B cell (primary cell): ENCODE results near the gene AFF2. TPM values are rescaled to one million over a fixed set of nuclear protein-coding genes. Genes with fewer than 3 reads are reported as not detected.

Experiments
- ATAC-seq: fragments of 200-7000 bp; cut with Tn5 transposase; one replicate; pipeline ENCODE4 v1.10.0; 2021; ENCODE audit warnings: low read depth, mild to moderate bottlenecking, moderate number of reproducible peaks, moderate library complexity
- CTCF ChIA-PET: fragments of 350-600 bp; sonication (Branson Sonifier 250); formaldehyde crosslinking; loops from one replicate; lab custom pipeline; 2021; ENCODE audit warnings: antibody characterized with exemption, inconsistent platforms; lab: Charles Lee
- POLR2A ChIA-PET: fragments of 350-600 bp; sonication (Branson Sonifier 250); formaldehyde crosslinking; loops from one replicate; lab custom pipeline; 2021; ENCODE audit warnings: antibody characterized with exemption; lab: Charles Lee
- DNase-seq: peaks from one replicate; pipeline ENCODE4 v3.0.0; 2013
- H2AFZ ChIP-seq: 2 replicates; pipeline ENCODE4 v1.6.1; 2012; ENCODE audit warnings: mild to moderate bottlenecking, low read depth, low read length; ENCODE audit not compliant: insufficient read depth, poor library complexity, severe bottlenecking
- H3K27ac ChIP-seq, 2 donors: 1 replicate in 1 of 2; 2 replicates in 1 of 2; pipeline ENCODE4 v1.5.1; 2012 to 2013; ENCODE audit warnings: low read length in 2 of 2, mild to moderate bottlenecking in 2 of 2, moderate library complexity in 1 of 2
- H3K27me3 ChIP-seq, 4 experiments: fragments of 200-600 bp in 1 of 4; sonication (generic) in 1 of 4; replicated peaks in 1 of 4; 1 replicate in 2 of 4; 2 replicates in 2 of 4; pipeline versions ENCODE4 v1.6.1 to v1.7.0; 2013 to 2016; ENCODE audit warnings: low read length in 3 of 4, mild to moderate bottlenecking in 2 of 4, mixed read lengths in 1 of 4, moderate library complexity in 1 of 4; ENCODE audit not compliant: insufficient read depth in 4 of 4, control insufficient read depth in 3 of 4; ENCODE audit errors: control extremely low read depth in 1 of 4
- H3K36me3 ChIP-seq, 2 experiments: replicated peaks in 1 of 2; 1 replicate in 1 of 2; 2 replicates in 1 of 2; pipeline versions ENCODE4 v1.6.1 to v1.7.1; 2013; ENCODE audit warnings: low read length in 1 of 2; ENCODE audit not compliant: insufficient read depth in 2 of 2, control insufficient read depth in 1 of 2; ENCODE audit errors: control extremely low read depth in 1 of 2, extremely low read depth in 1 of 2
- H3K4me1 ChIP-seq, 2 donors: fragments of 200-600 bp in 1 of 2; sonication (generic) in 1 of 2; 1 replicate in 1 of 2; 2 replicates in 1 of 2; pipeline versions ENCODE4 v1.5.1 to v1.6.1; 2013 to 2017; ENCODE audit warnings: low read length in 2 of 2; ENCODE audit not compliant: control insufficient read depth in 2 of 2, insufficient read depth in 2 of 2
- H3K4me2 ChIP-seq: replicated peaks from 2 replicates; pipeline ENCODE3; 2012; ENCODE audit warnings: mild to moderate bottlenecking, low read depth, low read length; ENCODE audit not compliant: poor library complexity, severe bottlenecking
- H3K4me3 ChIP-seq, 5 experiments: fragments of 200-600 bp in 1 of 5; sonication (generic) in 1 of 5; 1 replicate in 3 of 5; 2 replicates in 2 of 5; pipeline versions ENCODE4 v1.5.1 to v1.7.0; 2011 to 2016; ENCODE audit warnings: low read length in 4 of 5, mild to moderate bottlenecking in 4 of 5, low read depth in 2 of 5, control low read depth in 1 of 5, moderate library complexity in 1 of 5; ENCODE audit not compliant: insufficient read depth in 1 of 5; ENCODE audit errors: control extremely low read depth in 1 of 5, extremely low read depth in 1 of 5
- H3K79me2 ChIP-seq: fragments of 200-600 bp; sonication (generic); one replicate; pipeline ENCODE4 v1.6.0; 2016; ENCODE audit warnings: low read length; ENCODE audit not compliant: control insufficient read depth, insufficient read depth
- H3K9ac ChIP-seq: fragments of 200-600 bp; sonication (generic); 2 replicates; pipeline ENCODE4 v1.6.1; 2017; ENCODE audit warnings: mild to moderate bottlenecking, low read length, moderate library complexity
- H3K9me3 ChIP-seq, 3 donors: one replicate each; pipeline versions ENCODE4 v1.6.1 to v1.7.1; 2013; ENCODE audit warnings: low read length in 2 of 3; ENCODE audit not compliant: control insufficient read depth in 2 of 3, insufficient read depth in 1 of 3; ENCODE audit errors: control extremely low read depth in 1 of 3
- H4K20me1 ChIP-seq: 2 replicates; pipeline ENCODE4 v1.6.0; 2012; ENCODE audit warnings: mild to moderate bottlenecking, low read length; ENCODE audit not compliant: insufficient read depth, control insufficient read depth, poor library complexity, severe bottlenecking
- H3K27ac Mint-ChIP-seq: one replicate; pipeline ENCODE4 v1.8.0; 2021; ENCODE audit warnings: mixed read lengths
- H3K27me3 Mint-ChIP-seq: one replicate; pipeline ENCODE4 v1.8.0; 2021; ENCODE audit warnings: mixed read lengths
- H3K4me1 Mint-ChIP-seq: one replicate; pipeline ENCODE4 v1.8.0; 2021; ENCODE audit warnings: mixed read lengths
- H3K4me3 Mint-ChIP-seq: one replicate; pipeline ENCODE4 v1.8.0; 2021; ENCODE audit warnings: mixed read lengths
- H3K9me3 Mint-ChIP-seq: one replicate; pipeline ENCODE4 v1.8.0; 2022; ENCODE audit warnings: mixed read lengths; ENCODE audit not compliant: insufficient read depth
- CTCF ChIP-seq: fragments of 200-600 bp; IDR thresholded peaks from one replicate; pipeline ENCODE4 v1.8.0; 2022; ENCODE audit warnings: antibody characterized with exemption, mild to moderate bottlenecking
- EZH2 ChIP-seq: IDR thresholded peaks from 2 replicates; pipeline ENCODE4 v1.6.1; 2012; ENCODE audit warnings: borderline replicate concordance, low read depth, mild to moderate bottlenecking, moderate library complexity, low read length; ENCODE audit not compliant: insufficient read depth, poor library complexity, severe bottlenecking
- WGBS: methylation state at CpG from one replicate; pipeline ENCODE4 v1.1.5; 2013; ENCODE audit warnings: missing lambda C conversion rate; ENCODE audit not compliant: insufficient coverage; 5-methylcytosine and 5-hydroxymethylcytosine counted together
- intact Hi-C: fragments of 100-400 bp; cut with micrococcal nuclease; formaldehyde crosslinking; loops from one replicate; pipeline ENCODE4 v1.10.0; 2022
- polyA plus RNA-seq: library from polyadenylated mRNA; depleted of rRNA; stranded (reverse); fragments of >200 nt; gene quantifications from 2 replicates; pipeline ENCODE4 v1.2.3, GENCODE V29; 2012
- total RNA-seq, 2 donors: library from RNA; stranded (reverse); fragments of 120-200 nt in 1 of 2; gene quantifications; 1 replicate in 1 of 2; 2 replicates in 1 of 2; pipeline versions ENCODE4 v1.2.3 to v1.2.4, GENCODE V29; 2013 to 2022

Gene AFF2
- total and polyA plus RNA-seq, 2 donors (not counting 1 experiment from before 2014, with no cell fraction given): 0.06 to 12.0 TPM

GRCh38 chrX:148499638-148500422 lies 587 bp upstream of the AFF2 start:
- Histone ChIP-seq H3K27me3 (peaks cover 0 to 27% (median 11%) of the 10 kb centered on the region in 4 experiments), H2AFZ (peak overlapping the region; percentile 47), H3K4me2 (peak overlapping the region; percentile 61), H3K79me2 (no peaks in the 10 kb centered on the region), H3K27ac (no peak overlapping the region), H3K9ac (peak overlapping the region; percentile 29), H3K9me3 (no peaks in the 10 kb centered on the region), H3K4me3 (peak overlapping the region in 2 of 5 experiments; percentile 36 to 37), H4K20me1 (no peaks in the 10 kb centered on the region), H3K4me1 (peaks cover 10 to 16% of the 10 kb centered on the region in 2 donors), H3K36me3 (no peaks in the 10 kb centered on the region)
- peak overlapping the region; percentile 37 for H3K4me3 Mint-ChIP-seq
- no peak for DNase-seq
- intact Hi-C loops: loop anchor here (2.0 kb wide), 1 partner anchor 119 kb away; no protein-coding TSS in a partner anchor
- no peak for TF ChIP-seq EZH2
- TF ChIP-seq CTCF: no peak
- no peaks in the 10 kb centered on the region for H3K9me3 Mint-ChIP-seq
- no peak for ATAC-seq
- H3K4me1 Mint-ChIP-seq: peaks cover 8% of the 10 kb centered on the region
- ChIA-PET POLR2A (no interaction called here), CTCF (interaction anchor here (1.0 kb wide), 1 partner anchor 36 kb away, joined by 3 read pairs; no protein-coding TSS in a partner anchor)
- H3K27ac Mint-ChIP-seq: peak overlapping the region; percentile 20
- 77% methylated on average over 22 of the region's 35 CpGs for WGBS
- peaks cover 9% of the 10 kb centered on the region for H3K27me3 Mint-ChIP-seq
